HG02840 (cell line): ENCODE measurements around the gene NUP133.

Experiments used
- ATAC-seq: cut with Tn5 transposase; IDR thresholded peaks from one replicate; pipeline ENCODE4 v1.9.1; 2021; ENCODE audit warnings: mild to moderate bottlenecking, moderate library complexity, moderate number of reproducible peaks; ENCODE audit not compliant: unreplicated experiment, low FRiP score

The NUP133 gene

DNA sequence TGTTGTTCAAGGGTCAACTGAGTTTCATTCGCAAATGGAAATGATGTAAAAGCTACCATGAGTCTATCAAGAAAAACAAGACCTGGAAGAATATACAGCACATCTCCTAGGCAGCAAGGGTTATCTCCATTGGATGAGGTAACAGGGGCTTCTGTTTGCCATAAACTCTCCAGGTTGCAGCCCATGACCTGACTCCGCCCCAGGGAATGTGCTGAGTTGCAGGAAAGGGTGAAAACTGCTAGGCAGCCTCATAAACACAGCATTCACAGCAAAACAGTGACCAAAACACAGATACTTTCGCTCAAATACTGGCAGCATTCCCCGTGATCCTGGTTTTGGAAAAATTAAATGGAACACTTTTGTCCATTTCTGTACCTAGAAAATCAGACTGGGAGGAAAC is 54.1 kb downstream of the NUP133 start:
- no peak for ATAC-seq

DNA sequence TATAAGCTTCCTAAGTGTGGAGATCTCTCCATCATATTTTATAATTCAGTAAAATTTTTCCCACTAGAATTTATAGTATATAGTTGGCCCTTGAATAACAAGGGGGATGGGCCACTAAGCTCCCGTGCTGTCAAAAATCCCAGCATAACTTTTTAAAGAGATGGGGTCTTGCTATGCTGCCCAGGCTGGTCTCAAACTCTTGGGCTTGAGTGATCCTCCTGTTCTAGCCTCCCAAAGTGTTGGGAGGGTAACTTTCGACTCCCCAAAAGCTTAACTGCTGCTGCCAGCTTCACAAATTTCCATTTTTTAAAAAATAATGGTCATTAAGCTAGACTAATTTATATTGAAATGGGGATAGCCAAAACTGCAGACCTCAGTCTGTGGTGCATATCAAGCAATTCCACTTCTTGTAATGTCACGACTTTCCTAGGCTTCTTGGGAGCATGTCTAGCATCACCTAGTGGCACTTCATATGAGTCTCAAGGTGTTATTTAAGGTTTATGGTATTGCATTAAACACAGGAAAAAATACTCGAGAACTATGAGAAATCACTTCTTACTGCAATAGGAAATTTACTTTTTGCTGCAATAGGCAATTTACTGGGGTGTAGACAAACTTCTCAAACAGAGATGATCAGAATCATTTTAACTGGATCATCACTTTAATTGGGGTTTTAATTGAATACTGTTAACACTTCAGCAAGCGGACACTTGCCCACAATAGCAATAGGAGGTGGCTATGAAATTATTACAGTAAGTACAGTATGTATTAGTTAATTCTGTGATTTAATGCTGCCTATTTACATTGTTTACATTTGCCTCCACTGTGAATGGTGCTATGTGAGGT is 55.0 kb downstream of the NUP133 start:
- ATAC-seq = no peak

DNA sequence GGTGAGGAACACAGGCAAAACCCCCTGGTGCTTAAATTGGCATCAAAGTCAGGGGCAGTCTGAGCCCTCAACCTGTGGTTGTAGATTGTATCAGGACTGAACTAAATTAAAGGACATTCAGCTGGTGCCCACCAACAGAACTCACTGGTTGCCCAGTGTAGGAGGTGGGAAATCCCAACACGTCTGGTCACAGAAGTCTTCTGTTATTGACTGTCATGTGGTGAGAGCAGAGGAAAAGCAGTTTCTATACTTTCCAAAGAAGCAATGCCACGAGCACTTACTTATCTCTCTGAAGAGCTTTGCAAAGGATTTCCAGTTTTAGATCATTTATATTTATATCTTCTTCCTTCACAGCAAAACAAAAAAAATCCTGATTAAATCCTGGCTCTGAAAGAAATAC is 59.3 kb downstream of the NUP133 start:
- ATAC-seq = no peak

DNA sequence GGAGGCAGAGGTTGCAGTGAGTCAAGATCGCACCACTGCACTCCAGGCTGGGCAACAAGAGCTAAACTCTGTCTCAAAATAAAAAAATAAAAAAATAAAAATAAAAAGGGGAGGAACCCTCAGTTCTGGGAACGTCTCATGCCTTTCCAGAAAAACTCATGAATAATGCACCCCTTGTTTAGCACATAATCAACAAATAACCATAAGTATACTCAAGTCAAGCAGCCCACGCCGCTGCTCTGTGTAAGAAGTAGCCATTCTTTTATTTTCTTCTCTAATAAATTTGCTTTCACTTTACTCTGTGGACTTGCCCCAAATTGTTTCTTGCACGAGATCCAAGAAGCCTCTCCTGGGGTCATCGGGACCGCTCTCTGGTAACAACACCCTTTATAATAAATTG is 59.8 kb downstream of the NUP133 start:
- no peak for ATAC-seq

DNA sequence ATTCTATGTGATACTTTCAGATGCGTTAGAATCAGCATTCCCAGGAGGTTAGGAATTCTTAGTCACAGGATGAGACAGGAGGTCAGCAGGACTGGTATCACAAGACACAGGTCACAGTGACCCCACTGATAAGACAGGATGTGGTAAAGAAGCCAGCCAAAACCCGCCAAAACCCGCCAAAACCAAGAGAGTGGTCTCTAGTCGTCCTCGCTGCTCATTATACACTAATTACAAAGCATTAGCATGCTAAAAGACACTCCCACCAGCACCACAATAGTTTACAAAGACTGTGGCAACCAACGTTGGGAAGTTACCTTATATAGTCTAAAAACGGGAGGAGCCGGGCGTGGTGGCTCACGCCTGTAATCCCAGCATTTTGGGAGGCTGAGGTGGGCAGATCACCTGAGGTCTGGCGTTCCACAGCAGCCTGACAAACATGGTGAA is 60.3 kb downstream of the NUP133 start:
- ATAC-seq = no peak

DNA sequence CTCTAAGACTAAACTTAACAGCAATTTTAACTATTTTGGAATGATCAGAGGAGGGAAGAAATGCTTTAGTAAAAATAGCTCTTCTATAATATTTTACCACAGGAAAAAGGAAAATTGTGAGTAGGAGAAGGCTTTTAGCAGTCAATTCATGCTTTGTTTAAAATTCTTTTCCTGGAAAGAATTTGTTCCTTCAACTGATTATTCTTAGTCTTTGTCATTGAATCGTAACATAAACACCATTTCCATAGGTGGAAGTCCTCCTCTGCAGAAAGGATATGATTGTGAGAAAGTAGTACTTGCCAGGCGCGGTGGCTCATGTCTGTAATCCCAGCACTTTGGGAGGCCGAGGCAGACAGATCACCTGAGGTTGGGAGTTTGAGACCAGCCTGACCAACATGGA is 62.3 kb downstream of the NUP133 start:
- no peak for ATAC-seq

DNA sequence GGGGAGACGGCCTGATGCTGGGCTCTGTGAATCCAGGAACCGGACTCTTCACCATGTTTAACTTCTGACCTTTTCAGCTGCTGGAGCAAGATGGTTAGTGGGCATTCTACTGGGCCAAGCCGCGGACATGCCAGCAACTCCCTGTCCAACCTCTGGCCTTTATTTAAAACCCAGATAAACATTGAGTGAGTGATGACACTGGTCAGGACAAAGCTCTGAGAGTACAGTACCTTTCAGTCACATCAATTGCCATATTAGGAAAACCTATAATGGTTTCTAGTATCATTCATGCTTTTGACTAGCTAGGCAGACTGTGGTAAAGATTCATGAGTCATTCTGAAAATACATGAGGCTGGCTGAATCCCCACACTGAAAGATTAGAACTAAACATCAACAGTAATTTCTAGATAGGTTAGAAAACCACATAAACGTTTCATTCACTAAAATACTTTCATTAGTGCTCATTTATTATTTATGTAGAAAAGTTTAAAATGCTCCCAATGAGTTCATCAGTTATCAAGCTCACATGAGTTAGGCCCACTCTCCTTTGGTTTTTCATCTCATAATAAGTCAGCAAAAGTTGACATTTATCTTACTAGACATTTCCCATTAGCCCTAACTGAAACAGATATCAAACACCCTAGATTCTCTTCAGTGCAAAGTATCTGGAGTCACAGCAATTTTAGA is 67.1 kb downstream of the NUP133 start:
- peak; percentile 94 for ATAC-seq

DNA sequence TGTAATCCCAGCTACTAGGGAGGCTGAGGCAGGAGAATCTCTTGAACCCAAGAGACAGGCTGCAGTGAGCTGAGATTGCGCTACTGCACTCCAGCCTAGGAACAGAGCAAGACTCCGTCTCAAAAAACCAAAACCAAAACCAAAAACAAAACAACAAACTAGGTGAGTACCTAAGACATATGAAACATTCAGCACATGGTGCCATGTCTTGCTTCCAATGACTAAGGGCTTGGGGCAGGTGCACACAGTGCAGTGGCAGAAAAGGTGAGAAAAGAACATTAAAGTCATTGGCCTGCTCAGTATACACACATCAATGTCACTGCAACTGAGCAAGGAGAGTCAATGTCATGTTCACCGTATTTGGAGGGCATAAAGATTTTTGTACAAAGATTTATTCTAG is 70.1 kb downstream of the NUP133 start:
- no peak for ATAC-seq

DNA sequence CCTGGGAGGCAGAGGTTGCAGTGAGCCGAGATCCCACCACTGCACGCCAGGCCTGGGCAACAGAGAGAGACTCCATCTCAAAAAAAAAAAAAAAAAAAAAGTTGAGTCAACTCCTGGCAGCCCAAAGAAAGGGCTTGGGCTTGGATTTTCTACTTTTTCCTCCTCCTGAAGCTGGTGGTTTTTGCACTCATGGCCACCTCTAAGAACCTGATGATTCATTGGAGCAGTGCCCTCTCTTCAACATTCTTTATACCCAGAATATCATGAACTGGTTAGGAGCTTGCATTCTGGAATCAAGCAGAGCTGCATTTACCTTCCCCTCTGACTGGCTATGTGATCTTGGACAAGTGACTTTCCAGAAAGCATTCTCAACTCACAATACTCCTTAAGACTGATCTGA is 70.7 kb downstream of the NUP133 start:
- no peak for ATAC-seq

DNA sequence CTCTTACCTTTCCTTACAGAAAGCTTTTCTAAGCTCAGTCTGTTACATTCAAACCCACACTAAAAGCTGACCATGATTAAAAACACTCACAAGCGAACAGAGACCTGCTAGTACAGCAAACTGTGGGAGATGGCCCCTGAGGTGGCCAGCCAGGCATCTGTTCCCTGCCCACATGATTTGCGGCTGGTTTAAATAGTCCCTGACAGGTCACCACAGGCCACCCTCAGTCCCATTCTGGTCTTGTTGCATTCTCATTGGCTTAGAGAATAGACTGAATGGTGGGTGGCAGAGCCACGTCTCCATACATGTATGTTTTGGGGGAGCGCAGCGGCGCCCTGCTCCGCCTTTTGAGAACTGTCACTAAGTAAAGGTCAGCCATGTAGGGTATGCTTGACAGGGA is 71.9 kb downstream of the NUP133 start:
- ATAC-seq = no peak

DNA sequence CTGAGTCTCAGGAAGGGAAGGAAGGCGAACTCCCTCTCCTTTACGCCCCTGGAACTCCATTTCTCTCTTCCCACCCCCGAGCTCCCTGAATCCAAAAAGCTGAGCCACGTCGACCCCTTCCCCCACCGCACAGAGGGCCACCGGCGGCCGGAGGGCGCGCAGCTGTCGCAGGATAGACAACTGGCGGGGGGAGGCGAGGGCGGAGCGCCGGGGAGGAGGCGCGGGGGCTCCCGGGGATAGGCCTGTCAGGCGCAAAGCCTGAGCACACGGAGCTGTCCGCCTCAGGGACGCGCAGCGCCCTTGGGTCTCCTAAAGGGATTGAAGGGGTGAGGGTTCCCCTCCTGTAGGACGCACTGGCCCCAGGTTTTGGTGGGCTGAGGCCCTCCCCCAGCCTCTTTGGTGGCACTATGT is 73.5 kb downstream of the NUP133 start:
- ATAC-seq = no peak

DNA sequence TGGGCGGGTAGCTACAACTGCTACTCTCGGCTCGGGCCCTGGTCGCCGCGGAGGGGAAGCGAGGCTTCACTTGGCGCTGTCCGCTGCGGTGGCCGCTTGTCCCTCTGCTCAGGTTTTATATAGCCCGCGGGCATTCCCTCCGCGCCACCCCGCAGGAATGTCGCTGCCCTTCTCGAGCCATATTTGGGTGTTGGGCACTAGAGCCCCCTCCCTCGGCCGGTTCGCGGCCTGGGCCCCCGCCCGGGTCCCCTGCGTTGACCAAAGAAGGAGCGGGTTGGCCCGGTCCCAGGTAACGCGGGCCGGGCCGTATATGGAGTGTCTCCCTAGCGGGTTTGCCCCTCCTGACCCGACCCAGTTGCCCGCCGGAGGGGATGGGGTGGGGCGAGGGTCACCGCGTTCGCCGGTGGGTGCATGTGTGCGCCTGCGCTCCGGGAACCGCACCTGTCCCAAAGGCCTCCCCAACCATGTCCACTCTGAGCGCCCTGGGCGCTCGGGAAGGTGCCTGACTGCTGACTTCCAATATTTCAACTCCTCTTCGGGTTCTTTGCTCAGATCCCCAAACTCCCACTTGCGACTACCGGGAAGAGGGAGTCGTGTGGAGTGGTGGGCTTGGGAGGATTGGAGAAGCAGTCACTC is 74.0 kb downstream of the NUP133 start, which contains the start of gene ACTA1:
ACTA1 (minus strand) TSS at position 90 of the 636 bp plus-strand sequence. CDS start 979 bp downstream, outside the sequence.
- no peak for ATAC-seq

DNA sequence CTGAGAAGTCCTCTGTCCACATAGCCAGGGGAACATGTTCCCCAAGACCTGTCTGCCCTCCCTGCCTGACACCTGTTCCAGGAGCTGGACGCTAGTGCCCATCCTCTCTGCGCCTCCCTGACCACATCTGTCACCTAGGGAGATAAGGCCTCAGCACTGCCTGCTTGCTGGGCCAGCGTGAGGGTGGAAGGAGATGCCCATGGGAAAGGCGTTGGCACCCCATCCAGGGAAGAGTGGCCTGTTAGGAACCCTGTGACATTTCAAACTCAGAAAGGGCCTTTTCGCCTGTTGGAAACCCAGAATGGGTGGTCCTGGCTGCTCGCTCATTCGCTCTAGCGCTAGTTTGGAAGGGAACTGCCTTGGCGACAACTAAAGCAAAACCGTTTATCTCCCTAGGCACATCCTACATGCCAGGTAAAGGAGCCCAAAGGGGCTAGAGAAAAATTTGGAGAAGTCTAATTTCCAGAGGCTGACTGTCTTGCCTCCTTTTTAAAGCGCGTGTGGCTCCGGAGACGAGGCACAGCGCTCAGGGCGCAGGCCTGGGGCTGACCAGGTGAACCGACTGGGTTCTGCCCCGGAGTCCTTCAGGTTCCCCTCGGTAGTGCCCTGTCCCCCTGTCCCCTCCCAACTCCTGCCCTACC is 74.7 kb downstream of the NUP133 start:
- no peak for ATAC-seq

DNA sequence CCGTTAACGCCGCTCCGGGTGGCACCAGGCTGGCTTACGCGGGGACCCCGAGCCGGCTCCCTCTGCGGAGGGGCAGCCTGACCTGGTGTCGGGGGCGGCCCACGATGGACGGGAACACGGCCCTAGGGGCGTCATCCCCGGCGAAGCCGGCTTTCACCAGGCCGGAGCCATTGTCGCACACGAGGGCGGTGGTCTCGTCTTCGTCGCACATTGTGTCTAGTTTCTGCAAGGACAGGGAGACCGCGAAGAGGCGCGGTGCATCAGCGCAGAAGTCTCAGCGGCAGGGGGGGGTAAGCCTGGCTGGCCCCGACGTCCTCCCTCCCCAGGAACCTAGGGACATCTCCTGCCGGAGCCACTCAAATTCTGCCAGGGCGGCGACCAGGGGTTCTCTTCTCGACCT is 75.2 kb downstream of the NUP133 start:
- no peak for ATAC-seq

DNA sequence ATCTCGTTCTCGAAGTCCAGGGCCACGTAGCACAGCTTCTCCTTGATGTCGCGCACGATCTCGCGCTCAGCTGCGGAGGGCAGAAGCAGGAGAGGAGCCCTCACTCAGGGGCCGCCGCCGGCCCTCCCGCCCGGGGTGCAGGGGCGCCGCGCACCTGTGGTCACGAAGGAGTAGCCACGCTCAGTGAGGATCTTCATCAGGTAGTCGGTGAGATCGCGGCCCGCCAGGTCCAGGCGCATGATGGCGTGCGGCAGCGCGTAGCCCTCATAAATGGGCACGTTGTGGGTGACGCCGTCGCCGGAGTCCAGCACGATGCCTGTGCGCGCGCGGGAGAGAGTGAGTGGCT is 76.1 kb downstream of the NUP133 start:
- no peak for ATAC-seq

DNA sequence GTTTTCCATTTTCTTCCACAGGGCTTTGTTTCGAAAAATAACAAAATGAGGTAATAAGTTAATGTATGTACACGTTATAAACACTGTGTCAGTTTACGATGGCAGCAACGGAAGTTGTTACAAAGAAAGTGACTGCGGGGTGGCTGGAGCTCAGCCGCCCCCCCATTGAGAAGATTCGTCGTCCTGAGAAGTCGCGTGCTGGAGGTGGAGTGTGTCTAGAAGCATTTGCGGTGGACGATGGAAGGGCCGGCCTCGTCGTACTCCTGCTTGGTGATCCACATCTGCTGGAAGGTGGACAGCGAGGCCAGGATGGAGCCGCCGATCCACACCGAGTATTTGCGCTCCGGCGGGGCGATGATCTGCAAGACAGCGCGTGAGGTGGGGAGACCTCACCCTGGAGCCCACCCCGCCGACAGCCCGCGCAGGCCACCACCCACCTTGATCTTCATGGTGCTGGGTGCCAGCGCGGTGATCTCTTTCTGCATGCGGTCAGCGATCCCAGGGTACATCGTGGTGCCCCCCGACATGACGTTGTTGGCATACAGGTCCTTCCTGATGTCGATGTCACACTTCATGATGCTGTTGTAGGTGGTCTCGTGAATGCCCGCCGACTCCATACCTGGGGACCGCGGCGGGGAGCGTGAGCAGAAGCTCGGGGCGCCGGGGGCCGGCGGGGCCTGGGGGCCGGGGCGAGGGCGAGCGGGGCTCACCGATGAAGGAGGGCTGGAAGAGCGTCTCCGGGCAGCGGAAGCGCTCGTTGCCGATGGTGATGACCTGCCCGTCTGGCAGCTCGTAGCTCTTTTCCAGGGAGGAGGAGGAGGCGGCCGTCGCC is 76.6 kb downstream of the NUP133 start:
- no peak for ATAC-seq

DNA sequence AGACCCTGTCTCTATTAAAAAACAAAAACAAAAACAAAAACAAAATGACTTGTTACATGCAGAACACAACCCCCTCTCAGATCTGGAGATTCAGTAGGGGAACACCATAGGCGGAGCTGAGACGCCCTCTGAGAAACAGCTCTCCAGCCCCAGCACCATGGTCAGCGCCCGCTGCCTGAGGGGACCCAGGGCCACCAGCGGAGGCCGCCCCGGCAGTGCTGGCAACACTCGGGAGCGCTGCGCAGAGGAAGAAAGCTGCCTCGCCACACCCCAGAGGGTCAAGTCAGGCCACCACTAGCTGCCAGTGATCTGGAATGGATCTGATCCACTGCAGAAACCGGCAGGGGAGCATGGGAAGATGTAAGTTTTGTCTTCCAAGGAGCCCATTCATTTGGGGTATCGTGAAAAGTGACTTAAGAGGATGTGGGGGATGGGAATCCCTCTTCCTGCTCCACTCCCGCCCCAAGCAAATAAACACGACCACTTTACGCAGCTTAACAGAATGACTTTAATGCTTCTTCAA is 77.3 kb downstream of the NUP133 start:
- ATAC-seq = no peak

DNA sequence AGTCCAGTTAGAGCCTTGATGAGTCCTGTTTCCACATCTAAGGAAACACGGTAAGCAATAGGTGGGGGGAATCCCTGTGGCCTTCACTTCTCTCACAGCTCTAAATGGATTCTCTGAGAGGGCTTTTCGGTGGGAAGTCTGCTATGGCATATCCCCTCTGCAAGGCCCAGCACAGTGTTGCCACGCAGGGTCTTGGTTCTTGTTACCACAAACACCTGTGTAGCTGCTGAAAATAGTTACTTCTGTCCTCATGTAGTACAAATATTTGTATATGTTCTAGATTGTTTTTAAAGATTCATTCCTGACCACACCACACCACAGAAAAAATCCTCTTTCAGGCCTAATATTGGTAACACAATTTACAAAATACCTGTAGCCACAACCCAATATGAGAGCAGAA is 79.9 kb downstream of the NUP133 start:
- no peak for ATAC-seq

DNA sequence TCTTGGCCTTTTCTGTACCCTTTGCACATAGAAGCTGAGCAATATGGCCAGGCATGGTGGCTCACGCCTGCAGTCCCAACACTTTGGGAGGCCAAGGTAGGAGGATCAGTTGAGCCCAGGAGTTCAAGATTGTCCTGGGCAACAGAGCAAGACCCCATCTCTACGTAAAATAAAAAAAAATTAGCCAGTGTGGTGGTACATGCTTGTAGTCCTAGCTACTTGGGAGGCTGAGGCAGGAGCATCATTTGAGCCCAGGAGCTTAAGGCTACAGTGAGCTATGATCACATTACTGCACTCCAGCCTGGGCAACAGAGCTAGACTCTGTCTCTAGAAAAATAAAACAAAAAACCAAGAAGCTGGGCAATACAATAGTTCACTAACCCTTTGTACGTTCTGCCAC is 80.6 kb downstream of the NUP133 start:
- ATAC-seq = no peak
